Sigmoid colon (tissue), 7 donors: Measurements from ENCODE around the gene ZNF511. TPM values are rescaled to one million over a fixed set of nuclear protein-coding genes. Genes with fewer than 3 reads are reported as not detected.

Experiments
- DNase-seq: peaks from one replicate; pipeline ENCODE4 v3.0.0-alpha.2; 2019
- H3K27ac ChIP-seq, 4 donors: fragments of 200-600 bp; sonication (generic); one replicate each; pipeline ENCODE4 v1.5.1; 2016 to 2019; ENCODE audit warnings: mild to moderate bottlenecking in 1 of 4
- H3K27me3 ChIP-seq, 3 donors: fragments of 200-600 bp; sonication (generic); one replicate each; pipeline ENCODE4 v1.5.1; 2019; ENCODE audit warnings: mild to moderate bottlenecking in 1 of 3
- H3K36me3 ChIP-seq, 4 donors: fragments of 200-600 bp; sonication (generic); one replicate each; pipeline ENCODE4 v1.5.1; 2016 to 2019
- H3K4me1 ChIP-seq, 4 donors: fragments of 200-600 bp; sonication (generic); one replicate each; pipeline ENCODE4 v1.5.1; 2017 to 2019
- H3K4me3 ChIP-seq, 4 donors: fragments of 200-600 bp; sonication (generic); one replicate each; pipeline ENCODE4 v1.5.1; 2017 to 2019; ENCODE audit warnings: mild to moderate bottlenecking in 2 of 4, moderate library complexity in 1 of 4
- H3K9me3 ChIP-seq, 4 donors: fragments of 200-600 bp in 3 of 4; sonication (generic) in 3 of 4; one replicate each; pipeline versions ENCODE4 v1.5.1 to v1.6.1; 2013 to 2019
- CTCF ChIP-seq, 4 experiments: fragments of 450-650 bp in 3 of 4; fragments of 200-600 bp in 1 of 4; IDR thresholded peaks; one replicate each; pipeline ENCODE4 v1.5.1; 2016 to 2019; ENCODE audit warnings: antibody characterized with exemption in 4 of 4, mild to moderate bottlenecking in 3 of 4, moderate library complexity in 2 of 4
- EP300 ChIP-seq, 4 donors: sonication (generic); formaldehyde crosslinking; IDR thresholded peaks; one replicate each; pipeline ENCODE4 v1.6.1; 2017; ENCODE audit warnings: antibody characterized with exemption in 4 of 4
- POLR2A ChIP-seq, 2 donors: fragments of 450-650 bp; IDR thresholded peaks; one replicate each; pipeline ENCODE4 v1.6.1; 2016; ENCODE audit warnings: antibody characterized with exemption in 2 of 2, mild to moderate bottlenecking in 2 of 2, moderate library complexity in 2 of 2
- POLR2AphosphoS5 ChIP-seq, 4 donors: sonication (generic); formaldehyde crosslinking; IDR thresholded peaks; one replicate each; pipeline ENCODE4 v1.6.1; 2017; ENCODE audit warnings: antibody characterized with exemption in 4 of 4
- WGBS, 2 donors: extraction: QIAGEN DNeasy Blood & Tissue Kit; methylation state at CpG; one replicate each; pipeline ENCODE4 v1.1.7; 2013; 5-methylcytosine and 5-hydroxymethylcytosine counted together
- intact Hi-C: fragments of 100-400 bp; cut with DNase I; formaldehyde crosslinking; loops from one replicate; pipeline ENCODE4 v1.15.1; 2023
- polyA plus RNA-seq, 3 donors: library from polyadenylated mRNA; stranded (reverse); fragments of 200-250 nt; gene quantifications; one replicate each; pipeline ENCODE4 v1.2.3, GENCODE V29; 2013
- total RNA-seq, 4 donors: library from RNA; depleted of rRNA; stranded (reverse); fragments of >200 nt; gene quantifications; one replicate each; pipeline ENCODE4 v1.1.0, GENCODE V29; 2016
- donor health status: healthy with polysubstance abuse.
- donor health status: Bipolar disorder and iron deficiency.
- donor health status: healthy.

The ZNF511 gene
- total and polyA plus RNA-seq, 7 donors = 34.7 to 55.6 (median 47.4) TPM

- WGBS, 2 donors = 14% methylated on average over 63 of the region's 63 CpGs
- intact Hi-C loops = no loop called here
- no peak for TF ChIP-seq CTCF (IDR thresholded peaks at IDR 0.05)
- no peak for TF ChIP-seq POLR2A (IDR thresholded peaks at IDR 0.05)
- no peak for TF ChIP-seq EP300 (IDR thresholded peaks at IDR 0.05)
- Histone ChIP-seq H3K36me3 (no peaks in the 10 kb centered on the region), H3K9me3 (no peaks in the 10 kb centered on the region), H3K4me3 (peak within 1 kb of the TSS; percentile 10 to 45 (median 35)), H3K4me1 (peaks cover 0 to 25% (median 23%) of the 10 kb centered on the region in 4 donors), H3K27me3 (peaks cover 27 to 91% (median 61%) of the 10 kb centered on the region in 3 donors), H3K27ac (no peak within 1 kb of the TSS)
- no peak for DNase-seq
These were observed 28.1 kb downstream of the ZNF511 start, which contains the start of gene CALY for GRCh38 chr10:133336577-133337369. TSS of gene CALY (minus strand) at chr10:133336896. CDS start at chr10:133328989, 7,907 bp downstream.

- WGBS, 2 donors = 22 to 76% methylated on average over 3 of the region's 3 CpGs
- no peak for DNase-seq
- TF ChIP-seq EP300 (IDR thresholded peaks at IDR 0.05) = no peak
- no peak for TF ChIP-seq CTCF (IDR thresholded peaks at IDR 0.05)
- no peak for TF ChIP-seq POLR2AphosphoS5 (IDR thresholded peaks at IDR 0.05)
- TF ChIP-seq POLR2A (IDR thresholded peaks at IDR 0.05) = no peak
- no peaks in the 10 kb centered on the region for H3K36me3 ChIP-seq
- H3K9me3 ChIP-seq = no peaks in the 10 kb centered on the region
- H3K27me3 ChIP-seq = peaks cover 24 to 91% (median 56%) of the 10 kb centered on the region in 3 donors
- H3K4me1 ChIP-seq = peaks cover 0 to 25% (median 23%) of the 10 kb centered on the region in 4 donors
- intact Hi-C loops = no loop called here
- no peak overlapping the region for H3K4me3 ChIP-seq
- no peak overlapping the region for H3K27ac ChIP-seq
These were observed 28.6 kb downstream of the ZNF511 start for GRCh38 chr10:133337370-133337725.

- no peak for TF ChIP-seq EP300 (IDR thresholded peaks at IDR 0.05)
- TF ChIP-seq CTCF (IDR thresholded peaks at IDR 0.05) = no peak
- no peak for TF ChIP-seq POLR2A (IDR thresholded peaks at IDR 0.05)
- no peak for TF ChIP-seq POLR2AphosphoS5 (IDR thresholded peaks at IDR 0.05)
- intact Hi-C loops = no loop called here
- 50 to 87% methylated on average over 10 of the region's 10 CpGs for WGBS, 2 donors
These were observed 29.7 kb downstream of the ZNF511 start for GRCh38 chr10:133338080-133339071.

GRCh38 chr10:133339708-133340380 is 31.1 kb downstream of the ZNF511 start:
- no peak for TF ChIP-seq POLR2A (IDR thresholded peaks at IDR 0.05)
- no peak for TF ChIP-seq CTCF (IDR thresholded peaks at IDR 0.05)
- no peak for TF ChIP-seq EP300 (IDR thresholded peaks at IDR 0.05)
- no peak for TF ChIP-seq POLR2AphosphoS5 (IDR thresholded peaks at IDR 0.05)
- H3K27ac ChIP-seq = no peak overlapping the region
- 90% methylated on average over 13 of the region's 13 CpGs for WGBS, 2 donors
- H3K27me3 ChIP-seq = peaks cover 20 to 95% (median 44%) of the 10 kb centered on the region in 3 donors
- peaks cover 0 to 21% (median 21%) of the 10 kb centered on the region in 4 donors for H3K4me1 ChIP-seq
- H3K36me3 ChIP-seq = no peaks in the 10 kb centered on the region
- intact Hi-C loops = no loop called here
- DNase-seq = no peak
- H3K4me3 ChIP-seq = no peak overlapping the region
- no peaks in the 10 kb centered on the region for H3K9me3 ChIP-seq

More at GRCh38 chr10:133338080-133339071, 29.7 kb downstream of the ZNF511 start:
- H3K4me1 ChIP-seq = peaks cover 0 to 25% (median 23%) of the 10 kb centered on the region in 4 donors
- no peaks in the 10 kb centered on the region for H3K36me3 ChIP-seq
- DNase-seq = no peak
- H3K9me3 ChIP-seq = no peaks in the 10 kb centered on the region
- peaks cover 24 to 91% (median 48%) of the 10 kb centered on the region in 3 donors for H3K27me3 ChIP-seq
- H3K27ac ChIP-seq = no peak overlapping the region
- H3K4me3 ChIP-seq = no peak overlapping the region
